Activated T-cell treated with anti-CD3 and anti-CD28 coated beads, Interleukin-2, amount 50 U/mL, for 72 hours (primary cell): ENCODE data around the gene LRRC37B. TPM values are rescaled to one million over a fixed set of nuclear protein-coding genes. Genes with fewer than 3 reads are reported as not detected.
A peak's percentile ranks its signal among the peaks of the same experiment; 100 is the strongest.
"Not testable (repeated sequence)": the region's sequence is repeated elsewhere in the genome, so short reads cannot be mapped to it uniquely, and the experiment has no call there.

ENCODE experiments used
- ATAC-seq, 2 donors: fragments of 150-1000 bp; cut with Tn5 transposase; replicated peaks in 1 of 2; 2 replicates each; pipeline ENCODE4 v1.10.0; 2021; ENCODE audit warnings: moderate library complexity in 2 of 2, mild to moderate bottlenecking in 1 of 2
- DNase-seq, 2 donors: peaks; one replicate each; pipeline ENCODE4 v3.0.0; 2021 to 2022; ENCODE audit warnings: mixed read lengths in 1 of 2
- H3K27ac Mint-ChIP-seq: one replicate; pipeline ENCODE4 v1.8.0; 2022; ENCODE audit warnings: mild to moderate bottlenecking, moderate library complexity, mixed read lengths
- H3K27me3 Mint-ChIP-seq: one replicate; pipeline ENCODE4 v1.8.0; 2022; ENCODE audit warnings: low read depth, mixed read lengths
- H3K36me3 Mint-ChIP-seq, 2 donors: one replicate each; pipeline ENCODE4 v1.8.0; 2022; ENCODE audit warnings: mixed read lengths in 2 of 2, mild to moderate bottlenecking in 1 of 2; ENCODE audit not compliant: insufficient read depth in 2 of 2
- H3K4me1 Mint-ChIP-seq: one replicate; pipeline ENCODE4 v1.8.0; 2022; ENCODE audit warnings: low read depth, mixed read lengths
- H3K4me3 Mint-ChIP-seq, 2 donors: one replicate each; pipeline ENCODE4 v1.8.0; 2022; ENCODE audit warnings: mild to moderate bottlenecking in 2 of 2, mixed read lengths in 2 of 2, moderate library complexity in 2 of 2
- H3K9me3 Mint-ChIP-seq, 2 donors: one replicate each; pipeline ENCODE4 v1.8.0; 2022; ENCODE audit warnings: mixed read lengths in 2 of 2
- total RNA-seq, 2 donors: library from RNA; stranded (reverse); gene quantifications; one replicate each; pipeline ENCODE4 v1.2.3, GENCODE V29; 2022

The LRRC37B gene
- total RNA-seq, 2 donors from 2014 or later: 41.8 to 48.6 TPM

DNA sequence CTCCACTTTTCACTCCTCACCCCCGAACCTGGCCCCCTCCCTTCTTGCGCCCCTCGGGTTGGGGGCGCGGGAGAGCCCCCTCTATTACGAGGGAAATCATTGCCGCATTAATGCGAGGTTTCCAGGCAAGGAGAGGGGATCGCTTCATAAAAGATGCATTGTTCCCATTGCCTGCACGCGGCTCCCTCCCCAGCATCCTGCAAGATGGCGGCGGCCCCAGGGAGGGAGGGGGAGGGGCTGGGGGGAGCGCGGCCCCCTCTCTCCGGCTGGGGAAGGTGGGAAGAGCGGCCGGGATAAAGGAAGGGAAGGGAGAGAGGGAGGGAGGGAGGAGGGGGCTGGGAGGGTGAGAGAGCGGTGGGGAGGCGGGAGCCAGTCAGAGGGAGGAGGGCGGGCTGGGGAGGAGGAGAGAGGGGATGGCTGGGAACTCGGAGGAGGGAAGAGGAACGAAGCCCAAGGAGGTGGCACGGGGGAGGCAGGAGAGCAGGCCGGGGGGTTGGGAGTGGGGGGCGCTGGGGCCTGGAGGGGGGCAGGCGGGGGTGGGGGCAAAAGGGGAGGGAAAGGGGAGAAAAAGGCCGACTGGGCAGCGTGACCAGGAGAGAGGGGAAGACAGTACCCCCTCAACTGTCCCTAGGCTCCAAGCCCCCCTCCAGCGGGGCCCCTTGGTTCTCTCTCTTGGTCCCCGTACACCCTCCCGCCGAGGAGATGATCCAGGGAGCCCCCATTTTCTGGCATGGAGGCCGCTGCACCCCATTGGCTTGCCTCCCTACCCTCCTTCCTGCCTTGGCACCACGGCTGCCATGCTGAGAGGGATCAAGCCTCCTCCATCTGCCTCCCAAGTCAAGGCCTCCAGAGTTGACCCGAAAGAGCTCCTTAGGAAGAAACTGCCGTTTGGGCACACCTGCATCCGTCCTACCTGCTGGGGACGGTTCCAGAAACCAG, 77.1 kb downstream of the LRRC37B start:
- DNase-seq (peak in 1 of 2 donors; percentile 16), ATAC-seq (peak in 1 of 2 donors; percentile 34)
- not testable (repeated sequence) for H3K4me1 Mint-ChIP-seq, H3K36me3 Mint-ChIP-seq, H3K27ac Mint-ChIP-seq, H3K27me3 Mint-ChIP-seq, H3K9me3 Mint-ChIP-seq
- peak overlapping the region in 1 of 2 donors; percentile 62 for H3K4me3 Mint-ChIP-seq

DNA sequence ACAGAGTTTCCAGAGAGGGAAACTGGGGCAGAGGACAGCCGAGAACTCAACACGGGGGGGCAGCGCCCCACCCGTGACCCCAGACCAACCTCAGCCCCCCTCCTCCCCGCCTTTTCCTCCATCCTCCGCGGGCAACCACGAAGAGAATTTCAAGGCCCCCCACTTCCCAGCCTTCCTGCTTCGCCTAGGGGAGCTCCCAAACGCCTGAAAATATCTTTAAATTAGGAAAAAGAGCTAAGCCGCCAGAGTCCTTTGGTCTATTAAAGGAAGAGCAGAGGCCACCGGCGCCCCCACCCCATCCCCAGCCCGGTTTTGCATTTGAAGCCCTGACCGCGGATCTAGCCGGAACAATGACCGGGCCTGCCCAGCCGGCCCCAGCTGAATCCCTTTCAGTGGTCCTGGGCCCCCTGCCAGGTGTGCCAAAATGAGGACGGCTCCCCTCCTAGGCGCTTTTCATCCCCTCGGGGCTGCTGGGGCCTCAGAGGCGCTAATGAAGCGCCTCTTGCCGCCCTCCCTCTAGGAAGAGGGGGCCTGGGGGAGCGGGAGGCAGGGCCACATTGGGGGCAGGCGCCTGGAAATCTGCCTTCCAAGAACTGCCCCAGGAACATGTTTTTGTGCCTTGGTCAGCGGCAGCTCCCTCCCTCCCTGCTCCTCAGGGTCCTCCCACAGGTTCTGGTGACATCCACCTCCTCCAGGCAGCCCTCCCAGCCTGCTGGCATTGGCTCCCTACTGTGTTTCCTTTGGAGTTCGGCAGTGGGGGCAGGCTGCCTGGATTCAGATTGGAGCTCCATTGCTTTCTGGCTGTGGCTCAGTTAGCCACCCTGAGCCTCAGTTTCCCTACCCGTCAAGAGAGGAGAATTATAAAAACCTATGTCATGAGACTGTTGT, 78.0 kb downstream of the LRRC37B start:
- H3K4me3 Mint-ChIP-seq: peak overlapping the region; percentile 37 to 41
- H3K9me3 Mint-ChIP-seq, ATAC-seq, H3K27ac Mint-ChIP-seq, DNase-seq, H3K27me3 Mint-ChIP-seq, H3K4me1 Mint-ChIP-seq, H3K36me3 Mint-ChIP-seq: not testable (repeated sequence)

GRCh38 chr17:32086833-32087232, 79.7 kb downstream of the LRRC37B start:
- not testable (repeated sequence) for H3K4me1 Mint-ChIP-seq, DNase-seq, H3K4me3 Mint-ChIP-seq, H3K27ac Mint-ChIP-seq, H3K9me3 Mint-ChIP-seq, ATAC-seq, H3K27me3 Mint-ChIP-seq, H3K36me3 Mint-ChIP-seq

DNA sequence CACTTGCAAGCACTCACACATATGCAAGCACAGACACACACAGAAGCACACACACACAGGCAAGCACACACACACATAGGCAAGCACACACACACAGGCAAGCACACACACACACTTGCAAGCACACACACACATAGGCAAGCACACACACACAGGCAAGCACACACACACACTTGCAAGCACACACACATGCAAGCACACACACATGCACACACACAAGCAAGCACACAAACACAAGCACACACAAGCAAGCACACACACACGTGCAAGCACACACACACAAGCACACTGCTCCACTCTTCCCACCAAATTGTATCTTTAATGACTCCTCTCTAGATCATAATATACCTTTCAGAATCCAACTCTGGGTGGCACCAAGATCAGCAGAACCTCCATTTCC, 84.9 kb downstream of the LRRC37B start:
- H3K27ac Mint-ChIP-seq, H3K36me3 Mint-ChIP-seq, DNase-seq, H3K9me3 Mint-ChIP-seq, H3K27me3 Mint-ChIP-seq, H3K4me1 Mint-ChIP-seq, H3K4me3 Mint-ChIP-seq, ATAC-seq: not testable (repeated sequence)

GRCh38 chr17:32099686-32100085, 92.5 kb downstream of the LRRC37B start:
- Mint-ChIP-seq H3K9me3 (no peaks in the 10 kb centered on the region), H3K36me3 (no peaks in the 10 kb centered on the region), H3K27ac (no peak overlapping the region), H3K4me3 (no peak overlapping the region), H3K27me3 (no peaks in the 10 kb centered on the region), H3K4me1 (peaks cover 13% of the 10 kb centered on the region)
- DNase-seq: no peak
- no peak for ATAC-seq

- peaks cover 16% of the 10 kb centered on the region for H3K4me1 Mint-ChIP-seq
- not testable (repeated sequence) for H3K36me3 Mint-ChIP-seq, DNase-seq, H3K27ac Mint-ChIP-seq, H3K27me3 Mint-ChIP-seq, H3K9me3 Mint-ChIP-seq, H3K4me3 Mint-ChIP-seq, ATAC-seq
These were observed 93.1 kb downstream of the LRRC37B start for GRCh38 chr17:32100323-32100722.

DNA sequence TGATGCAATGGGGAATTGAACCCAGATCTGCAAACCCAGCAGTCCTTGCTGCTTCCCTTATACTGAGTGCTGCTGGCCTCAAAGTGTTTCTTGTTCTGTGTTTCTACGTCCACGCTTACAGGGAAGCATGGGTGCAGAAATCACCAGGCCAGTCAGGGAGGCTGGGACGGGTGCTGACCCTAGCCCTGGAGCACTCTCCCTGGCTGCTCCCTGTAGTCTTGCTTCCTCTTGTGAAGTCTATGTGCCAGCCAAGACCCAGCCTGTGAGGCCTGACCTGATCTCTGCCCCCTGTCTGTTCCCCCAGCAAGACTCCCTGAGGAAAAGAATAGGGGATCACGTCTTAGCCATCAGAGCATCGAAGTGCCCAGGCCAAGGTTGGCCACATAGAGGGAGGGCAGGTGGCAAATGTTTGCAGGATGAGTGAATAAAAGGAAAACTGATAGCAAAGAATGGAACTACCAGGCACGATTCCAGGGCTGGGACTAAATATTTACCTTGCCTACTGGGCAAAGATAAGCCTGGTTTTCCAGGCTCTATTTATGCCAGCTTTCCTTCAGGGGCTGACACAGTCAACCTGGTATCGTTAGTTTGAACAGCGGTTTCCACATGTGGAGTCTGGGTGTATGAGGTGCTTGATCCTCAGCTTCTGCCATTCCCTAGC, 93.9 kb downstream of the LRRC37B start:
- ATAC-seq (no peak), DNase-seq (no peak)
- H3K4me3 Mint-ChIP-seq: no peak overlapping the region
- H3K36me3 Mint-ChIP-seq: no peaks in the 10 kb centered on the region
- peaks cover 21% of the 10 kb centered on the region for H3K4me1 Mint-ChIP-seq
- no peaks in the 10 kb centered on the region for H3K9me3 Mint-ChIP-seq
- H3K27me3 Mint-ChIP-seq: no peaks in the 10 kb centered on the region
- H3K27ac Mint-ChIP-seq: no peak overlapping the region

GRCh38 chr17:32102172-32102571, 95.0 kb downstream of the LRRC37B start:
- Mint-ChIP-seq H3K4me1 (peaks cover 27% of the 10 kb centered on the region), H3K4me3 (no peak overlapping the region), H3K27me3 (no peaks in the 10 kb centered on the region), H3K27ac (no peak overlapping the region), H3K36me3 (no peaks in the 10 kb centered on the region), H3K9me3 (no peaks in the 10 kb centered on the region)
- no peak for DNase-seq
- ATAC-seq: no peak

- H3K9me3 Mint-ChIP-seq: no peaks in the 10 kb centered on the region
- H3K36me3 Mint-ChIP-seq: no peaks in the 10 kb centered on the region
- ATAC-seq: no peak
- no peak overlapping the region for H3K4me3 Mint-ChIP-seq
- no peaks in the 10 kb centered on the region for H3K27me3 Mint-ChIP-seq
- no peak for DNase-seq
- peaks cover 32% of the 10 kb centered on the region for H3K4me1 Mint-ChIP-seq
- H3K27ac Mint-ChIP-seq: no peak overlapping the region
These were observed 95.5 kb downstream of the LRRC37B start for GRCh38 chr17:32102646-32103186.

Other genes with a start within 250 kb of the LRRC37B start
- 10 to 100 TPM; 31.0 to 33.2 TPM for gene COPRS, start 148.1 kb upstream of the LRRC37B start, total RNA-seq
- gene UTP6, start 105.7 kb upstream of the LRRC37B start, total RNA-seq: 100 to 1,000 TPM in 1 of 2 donors, 10 to 100 TPM in 1; 87.8 to 106 TPM
- gene SUZ12, start 70.4 kb upstream of the LRRC37B start, total RNA-seq: 10 to 100 TPM; 58.7 to 66.3 TPM
- 10 to 100 TPM; 24.2 to 29.9 TPM for gene RHOT1, start 135.1 kb downstream of the LRRC37B start, total RNA-seq